Neural progenitor cell (in vitro differentiated cells): ENCODE measurements around the gene PILRA. TPM values are rescaled to one million over a fixed set of nuclear protein-coding genes. Genes with fewer than 3 reads are reported as not detected.

ENCODE experiments used
- DNase-seq: peaks from one replicate; pipeline ENCODE4 v3.0.0-alpha.2; 2016; ENCODE audit warnings: low spot score
- H2AFZ ChIP-seq: fragments of 200-600 bp; sonication (generic); replicated peaks from 2 replicates; pipeline ENCODE4 v1.6.1; 2016; ENCODE audit warnings: antibody characterized with exemption
- H3F3A ChIP-seq: fragments of 200-600 bp; sonication (generic); 2 replicates; pipeline ENCODE4 v1.6.1; 2016; ENCODE audit warnings: antibody characterized with exemption, low read depth
- H3K27ac ChIP-seq: fragments of 200-600 bp; sonication (generic); 2 replicates; pipeline ENCODE4 v1.5.1; 2016; ENCODE audit warnings: mild to moderate bottlenecking
- H3K27me3 ChIP-seq: fragments of 200-600 bp; sonication (generic); 2 replicates; pipeline ENCODE4 v1.6.1; 2016; ENCODE audit warnings: mild to moderate bottlenecking, moderate library complexity
- H3K36me3 ChIP-seq: fragments of 200-600 bp; sonication (generic); 2 replicates; pipeline ENCODE4 v1.5.1; 2016
- H3K4me1 ChIP-seq: fragments of 200-600 bp; sonication (generic); 2 replicates; pipeline ENCODE4 v1.6.1; 2016; ENCODE audit warnings: mixed run types
- H3K4me2 ChIP-seq: fragments of 200-600 bp; sonication (generic); 2 replicates; pipeline ENCODE4 v1.6.1; 2016
- H3K4me3 ChIP-seq: fragments of 200-600 bp; sonication (generic); 2 replicates; pipeline ENCODE4 v1.5.1; 2016
- H3K79me2 ChIP-seq: fragments of 200-600 bp; sonication (generic); 2 replicates; pipeline ENCODE4 v1.6.1; 2016; ENCODE audit warnings: low read depth
- H3K9ac ChIP-seq: fragments of 200-600 bp; sonication (generic); 2 replicates; pipeline ENCODE4 v1.6.1; 2016
- H3K9me3 ChIP-seq: fragments of 200-600 bp; sonication (generic); 2 replicates; pipeline ENCODE4 v1.5.1; 2016; ENCODE audit warnings: low read depth
- H4K20me1 ChIP-seq: fragments of 200-600 bp; sonication (generic); 2 replicates; pipeline ENCODE4 v1.6.1; 2016; ENCODE audit warnings: low read depth
- H3K27ac Mint-ChIP-seq: 3 replicates; pipeline ENCODE4 v1.8.0; 2021; ENCODE audit warnings: mixed read lengths
- H3K27me3 Mint-ChIP-seq: 2 replicates; pipeline ENCODE4 v1.8.0; 2022; ENCODE audit warnings: low read depth, mild to moderate bottlenecking, inconsistent platforms, moderate library complexity, mixed read lengths; ENCODE audit not compliant: insufficient read depth
- H3K36me3 Mint-ChIP-seq: 3 replicates; pipeline ENCODE4 v1.8.0; 2021; ENCODE audit warnings: mixed read lengths
- H3K4me1 Mint-ChIP-seq: 3 replicates; pipeline ENCODE4 v1.8.0; 2021; ENCODE audit warnings: mixed read lengths
- H3K4me3 Mint-ChIP-seq: 3 replicates; pipeline ENCODE4 v1.8.0; 2021; ENCODE audit warnings: mild to moderate bottlenecking, moderate library complexity, mixed read lengths
- H3K9me3 Mint-ChIP-seq: 3 replicates; pipeline ENCODE4 v1.8.0; 2020; ENCODE audit warnings: mixed read lengths
- EZH2 ChIP-seq: fragments of 200-600 bp; sonication (generic); IDR thresholded peaks from 2 replicates; pipeline ENCODE4 v1.6.1; 2017; ENCODE audit warnings: antibody characterized with exemption, mild to moderate bottlenecking, moderate library complexity
- EZH2phosphoT487 ChIP-seq: fragments of 200-600 bp; sonication (generic); IDR thresholded peaks from 2 replicates; pipeline ENCODE4 v1.6.1; 2017; ENCODE audit warnings: antibody characterized with exemption
- total RNA-seq: library from RNA; depleted of rRNA; stranded (reverse); fragments of >200 nt; gene quantifications from 2 replicates; pipeline ENCODE4 v1.2.3, GENCODE V29; 2015; ENCODE audit warnings: low replicate concordance
- TF ChIP-seq, protein P1 (sequence below): fragments of 200-600 bp; sonication (generic); IDR thresholded peaks from 2 replicates; pipeline ENCODE4 v1.5.1; 2017; ENCODE audit warnings: antibody characterized with exemption, mild to moderate bottlenecking

Gene PILRA
- total RNA-seq, 1 donor from 2014 or later, result 6.7 TPM

- no peaks in the 10 kb centered on the region for H3K27me3 ChIP-seq
- H3K9me3 ChIP-seq, result no peaks in the 10 kb centered on the region
- H3K4me2 ChIP-seq, result no peak overlapping the region
- DNase-seq, result no peak
- H3K79me2 ChIP-seq, result no peaks in the 10 kb centered on the region
- H3K4me3 Mint-ChIP-seq, result no peak overlapping the region
- H3K27ac Mint-ChIP-seq, result no peak overlapping the region
- H4K20me1 ChIP-seq, result peaks cover 6% of the 10 kb centered on the region
- TF ChIP-seq, protein P1, sequence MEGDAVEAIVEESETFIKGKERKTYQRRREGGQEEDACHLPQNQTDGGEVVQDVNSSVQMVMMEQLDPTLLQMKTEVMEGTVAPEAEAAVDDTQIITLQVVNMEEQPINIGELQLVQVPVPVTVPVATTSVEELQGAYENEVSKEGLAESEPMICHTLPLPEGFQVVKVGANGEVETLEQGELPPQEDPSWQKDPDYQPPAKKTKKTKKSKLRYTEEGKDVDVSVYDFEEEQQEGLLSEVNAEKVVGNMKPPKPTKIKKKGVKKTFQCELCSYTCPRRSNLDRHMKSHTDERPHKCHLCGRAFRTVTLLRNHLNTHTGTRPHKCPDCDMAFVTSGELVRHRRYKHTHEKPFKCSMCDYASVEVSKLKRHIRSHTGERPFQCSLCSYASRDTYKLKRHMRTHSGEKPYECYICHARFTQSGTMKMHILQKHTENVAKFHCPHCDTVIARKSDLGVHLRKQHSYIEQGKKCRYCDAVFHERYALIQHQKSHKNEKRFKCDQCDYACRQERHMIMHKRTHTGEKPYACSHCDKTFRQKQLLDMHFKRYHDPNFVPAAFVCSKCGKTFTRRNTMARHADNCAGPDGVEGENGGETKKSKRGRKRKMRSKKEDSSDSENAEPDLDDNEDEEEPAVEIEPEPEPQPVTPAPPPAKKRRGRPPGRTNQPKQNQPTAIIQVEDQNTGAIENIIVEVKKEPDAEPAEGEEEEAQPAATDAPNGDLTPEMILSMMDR, result no peak
- no peak for TF ChIP-seq EZH2phosphoT487
- no peak for TF ChIP-seq EZH2
- peaks cover 29% of the 10 kb centered on the region for H3K4me1 ChIP-seq
- no peaks in the 10 kb centered on the region for H3K9me3 Mint-ChIP-seq
- no peak overlapping the region for H2AFZ ChIP-seq
- no peak overlapping the region for H3K27ac ChIP-seq
- peaks cover 1% of the 10 kb centered on the region for H3K36me3 Mint-ChIP-seq
- H3K4me3 ChIP-seq, result no peak overlapping the region
- no peaks in the 10 kb centered on the region for H3K36me3 ChIP-seq
- H3K4me1 Mint-ChIP-seq, result peaks cover 31% of the 10 kb centered on the region
- peaks cover 16% of the 10 kb centered on the region for H3F3A ChIP-seq
- no peak overlapping the region for H3K9ac ChIP-seq
- no peaks in the 10 kb centered on the region for H3K27me3 Mint-ChIP-seq
Observed at GRCh38 chr7:100374601-100375000, 1.3 kb downstream of the PILRA start.

DNA sequence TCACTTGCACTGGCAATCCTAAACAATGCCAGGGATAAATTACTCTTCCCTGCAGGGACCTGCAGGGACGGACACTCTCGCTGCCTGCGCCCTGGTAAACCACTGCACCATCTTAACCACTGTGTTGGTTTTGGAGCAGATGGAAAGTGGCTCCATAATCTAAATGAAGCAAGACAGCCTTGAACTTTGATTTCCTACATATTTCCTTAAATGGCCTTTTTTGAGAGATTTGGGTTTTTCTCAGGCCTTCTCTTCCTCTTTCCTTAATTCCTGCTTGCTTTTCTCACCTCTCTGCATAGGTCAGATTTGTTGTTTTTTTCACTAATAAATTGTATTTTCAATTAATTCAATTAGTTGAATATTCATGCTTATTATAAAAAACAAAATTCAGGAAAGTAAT is 2.8 kb downstream of the PILRA start:
- H3K79me2 ChIP-seq, result no peaks in the 10 kb centered on the region
- H3K4me3 ChIP-seq, result no peak overlapping the region
- no peak overlapping the region for H3K9ac ChIP-seq
- peaks cover 1% of the 10 kb centered on the region for H3K36me3 Mint-ChIP-seq
- H3K9me3 Mint-ChIP-seq, result no peaks in the 10 kb centered on the region
- H3K4me3 Mint-ChIP-seq, result no peak overlapping the region
- no peak overlapping the region for H3K27ac ChIP-seq
- TF ChIP-seq, protein P1, result no peak
- no peak for TF ChIP-seq EZH2phosphoT487
- TF ChIP-seq EZH2, result no peak
- no peak overlapping the region for H2AFZ ChIP-seq
- H3K27me3 ChIP-seq, result no peaks in the 10 kb centered on the region
- H3F3A ChIP-seq, result peaks cover 2% of the 10 kb centered on the region
- peaks cover 15% of the 10 kb centered on the region for H3K4me1 ChIP-seq
- H3K9me3 ChIP-seq, result no peaks in the 10 kb centered on the region
- no peak for DNase-seq
- no peaks in the 10 kb centered on the region for H3K27me3 Mint-ChIP-seq
- H3K27ac Mint-ChIP-seq, result no peak overlapping the region
- H3K4me1 Mint-ChIP-seq, result peaks cover 22% of the 10 kb centered on the region
- H3K4me2 ChIP-seq, result no peak overlapping the region
- no peaks in the 10 kb centered on the region for H3K36me3 ChIP-seq
- H4K20me1 ChIP-seq, result no peaks in the 10 kb centered on the region

DNA sequence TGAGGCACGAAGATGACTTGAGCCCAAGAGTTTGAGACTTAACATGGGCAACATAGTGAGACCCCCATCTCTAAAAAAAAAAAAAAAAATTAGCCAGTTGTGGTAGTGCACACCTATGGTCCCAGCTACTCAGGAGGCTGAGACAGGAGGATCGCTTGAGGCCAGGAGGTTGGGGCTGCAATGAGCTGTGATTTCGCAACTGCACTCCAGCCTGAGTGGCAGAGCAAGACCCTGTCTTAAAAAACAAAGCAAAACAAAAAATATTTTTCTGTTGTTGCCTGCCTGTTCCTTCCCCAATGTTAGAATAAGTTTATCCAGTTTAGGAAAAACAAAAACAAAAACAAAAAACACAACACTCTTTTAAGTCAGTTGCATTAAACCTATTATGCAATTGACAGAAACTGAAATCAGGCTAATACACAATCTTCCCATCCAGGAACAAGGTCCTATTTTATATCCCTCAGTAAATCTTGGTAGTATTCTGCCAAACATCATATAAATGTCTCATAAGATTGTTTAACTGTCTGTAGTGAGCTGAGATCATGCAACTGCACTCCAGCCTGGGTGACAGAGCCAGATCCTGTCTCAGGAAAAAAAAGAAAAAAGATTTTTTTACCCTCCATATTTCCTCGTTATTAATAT is 4.9 kb downstream of the PILRA start:
- no peaks in the 10 kb centered on the region for H3F3A ChIP-seq
- H3K4me3 ChIP-seq, result no peak overlapping the region
- no peaks in the 10 kb centered on the region for H3K36me3 ChIP-seq
- DNase-seq, result no peak
- no peak overlapping the region for H3K4me2 ChIP-seq
- peaks cover 8% of the 10 kb centered on the region for H3K4me1 ChIP-seq
- no peaks in the 10 kb centered on the region for H3K79me2 ChIP-seq
- no peak for TF ChIP-seq EZH2phosphoT487
- TF ChIP-seq, protein P1, result no peak
- TF ChIP-seq EZH2, result no peak
- no peak overlapping the region for H3K9ac ChIP-seq
- no peaks in the 10 kb centered on the region for H3K27me3 ChIP-seq
- no peak overlapping the region for H2AFZ ChIP-seq
- no peak overlapping the region for H3K27ac ChIP-seq
- Mint-ChIP-seq H3K27me3 (peaks cover 2% of the 10 kb centered on the region), H3K4me1 (peaks cover 13% of the 10 kb centered on the region), H3K36me3 (peaks cover 1% of the 10 kb centered on the region), H3K9me3 (no peaks in the 10 kb centered on the region), H3K27ac (no peak overlapping the region), H3K4me3 (no peak overlapping the region)
- H3K9me3 ChIP-seq, result no peaks in the 10 kb centered on the region
- no peaks in the 10 kb centered on the region for H4K20me1 ChIP-seq
